Measurements from ENCODE around the gene CXCL1.

- TF ChIP-seq POLR2AphosphoS5 (IDR thresholded peaks at IDR 0.05; ENCODE audit: low read depth, low read length) (no peak), POLR2A (IDR thresholded peaks at IDR 0.05; ENCODE audit: low read depth, low read length) (no peak)
Measured at GRCh38 chr4:73917081-73917501, 47.9 kb downstream of the CXCL1 start.

Data from GM12892 (cell line).